HG03565 (cell line): ENCODE measurements around the gene WDR72.

Experiments
- ATAC-seq: cut with Tn5 transposase; IDR thresholded peaks from one replicate; pipeline ENCODE4 v1.9.1; 2021; ENCODE audit warnings: mild to moderate bottlenecking, moderate library complexity; ENCODE audit not compliant: unreplicated experiment

Gene WDR72

GRCh38 chr15:53472210-53472609, 287.3 kb downstream of the WDR72 start:
- ATAC-seq = no peak

DNA sequence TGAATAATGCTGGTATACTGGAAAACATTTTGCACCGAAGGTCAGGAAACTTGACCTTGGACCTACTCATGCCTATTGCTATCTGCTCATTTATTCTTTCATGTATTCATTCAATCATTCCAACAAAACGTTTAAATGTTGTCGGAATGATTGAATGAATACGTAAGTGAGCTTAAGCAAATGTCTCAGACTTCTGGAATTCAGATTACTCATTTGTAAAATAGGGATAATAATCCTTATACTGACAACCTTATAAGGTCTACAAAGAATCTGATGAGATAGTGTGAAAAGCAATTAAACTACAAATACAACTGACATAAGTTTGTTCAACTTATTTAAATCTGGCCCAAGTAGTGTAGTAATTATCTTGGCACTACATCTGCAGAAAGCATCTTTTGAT, 288.7 kb downstream of the WDR72 start:
- no peak for ATAC-seq

- ATAC-seq = no peak
Observed at GRCh38 chr15:53469422-53469821, 290.0 kb downstream of the WDR72 start.
